GM18951 (cell line): Measurements from ENCODE around the gene HNRNPCL1.
"Not testable (repeated sequence)": the region's sequence is repeated elsewhere in the genome, so short reads cannot be mapped to it uniquely, and the experiment has no call there.

ENCODE experiments used
- POLR2A ChIP-seq: IDR thresholded peaks from 4 replicates; pipeline ENCODE4 v1.6.1; 2011; ENCODE audit warnings: mild to moderate bottlenecking; ENCODE audit not compliant: insufficient read length, insufficient read depth; ENCODE audit errors: extremely low read depth
- in situ Hi-C: fragments of 300-500 bp; cut with MboI; formaldehyde crosslinking; loops from one replicate; pipeline ENCODE4 v1.12.0; 2022; ENCODE audit warnings: low sequenced_read_pairs, mixed read lengths, inconsistent platforms; ENCODE audit not compliant: unreplicated experiment

HNRNPCL1 gene

GRCh38 chr1:12848620-12849019 lies at the start of gene HNRNPCL1:
Gene HNRNPCL1, minus strand, starts transcription at chr1:12848720. Its CDS starts 431 bp downstream, at chr1:12848289.
- in situ Hi-C loops: not testable (repeated sequence)

GRCh38 chr1:12898170-12898569 lies 49.6 kb upstream of the HNRNPCL1 start, which contains the start of gene PRAMEF10:
Gene PRAMEF10, minus strand, starts transcription at chr1:12898270. Its CDS starts 2,423 bp downstream, at chr1:12895847.
- in situ Hi-C loops: not testable (repeated sequence)

DNA sequence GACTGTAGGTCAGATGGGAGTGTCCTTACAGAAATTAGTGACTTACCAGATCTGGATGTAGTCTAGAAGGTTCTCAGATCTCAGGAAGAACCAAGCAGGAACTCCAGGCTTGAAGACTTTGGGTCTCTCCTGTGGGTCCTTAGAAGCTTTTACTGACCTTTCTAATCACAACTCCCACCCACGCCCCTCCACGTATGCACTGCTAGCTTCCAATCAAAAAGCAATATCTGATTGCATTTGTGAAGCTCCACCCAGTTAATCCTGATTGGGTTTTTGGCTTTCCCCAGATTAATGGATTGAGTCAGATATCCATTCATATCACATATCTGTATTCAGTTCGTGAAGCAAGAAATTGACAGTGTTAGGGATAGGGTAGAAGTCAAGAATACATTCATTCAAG lies 37.6 kb upstream of the HNRNPCL1 start, which contains the start of gene PRAMEF4:
TSS of gene PRAMEF4 (minus strand) at position 101 of the 400 bp plus-strand sequence. CDS start 2,807 bp downstream, outside the sequence.
- in situ Hi-C loops: not testable (repeated sequence)

DNA sequence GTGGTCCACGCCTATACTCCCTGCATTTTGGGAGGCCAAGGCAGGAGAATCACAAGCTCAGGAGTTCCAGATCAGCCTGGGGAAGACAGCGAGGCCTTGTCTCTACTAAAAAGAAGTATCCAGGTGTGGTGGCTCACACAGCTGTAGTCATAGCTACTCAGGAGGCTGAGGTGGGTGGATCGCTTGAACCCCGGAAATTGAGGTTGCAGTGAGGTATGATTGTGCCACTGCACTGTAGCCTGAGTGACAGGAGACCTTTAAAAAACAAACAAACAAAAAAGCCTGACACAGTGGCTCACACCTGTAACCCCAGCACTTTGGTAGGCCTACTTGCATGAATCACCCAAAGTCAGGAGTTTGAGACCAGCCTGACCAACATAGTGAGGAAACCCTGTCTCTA lies 29.9 kb upstream of the HNRNPCL1 start:
- in situ Hi-C loops: not testable (repeated sequence)

DNA sequence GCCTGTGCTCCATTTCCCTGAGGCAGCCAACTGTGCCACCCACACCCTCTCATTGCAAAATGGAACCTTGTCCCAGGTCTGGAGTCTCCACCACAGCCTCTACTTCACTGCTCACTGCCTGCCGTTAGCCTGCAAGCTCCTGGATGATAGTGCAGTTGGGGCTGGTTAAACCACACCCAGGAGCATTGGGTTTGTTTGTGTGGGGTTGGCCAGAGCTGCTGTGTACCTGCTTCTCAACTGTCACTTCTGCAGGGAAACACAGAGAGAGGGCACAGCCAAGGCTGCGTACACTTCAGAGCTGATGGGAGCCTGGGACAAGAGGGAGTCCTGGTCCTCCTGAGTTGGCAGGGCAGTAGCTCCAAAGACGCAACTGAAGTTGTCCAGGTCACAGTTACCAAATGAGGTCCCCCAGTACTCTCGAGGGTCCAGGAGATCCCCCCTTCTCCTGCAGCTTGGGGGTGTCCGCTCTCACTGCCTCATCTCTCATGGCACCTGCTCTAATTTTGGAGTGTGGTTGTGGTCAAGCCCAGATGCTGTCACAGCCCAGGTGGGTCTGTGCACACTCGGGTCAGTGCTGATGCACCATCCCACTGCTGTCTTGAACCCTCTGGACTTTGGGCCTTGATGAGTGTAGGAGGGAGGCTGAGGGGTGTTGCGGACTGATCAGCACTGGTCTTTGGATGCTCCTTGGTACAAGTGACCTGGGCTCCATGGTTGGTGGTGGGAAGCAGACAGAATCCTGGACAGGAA lies 14.8 kb upstream of the HNRNPCL1 start:
- in situ Hi-C loops: not testable (repeated sequence)

DNA sequence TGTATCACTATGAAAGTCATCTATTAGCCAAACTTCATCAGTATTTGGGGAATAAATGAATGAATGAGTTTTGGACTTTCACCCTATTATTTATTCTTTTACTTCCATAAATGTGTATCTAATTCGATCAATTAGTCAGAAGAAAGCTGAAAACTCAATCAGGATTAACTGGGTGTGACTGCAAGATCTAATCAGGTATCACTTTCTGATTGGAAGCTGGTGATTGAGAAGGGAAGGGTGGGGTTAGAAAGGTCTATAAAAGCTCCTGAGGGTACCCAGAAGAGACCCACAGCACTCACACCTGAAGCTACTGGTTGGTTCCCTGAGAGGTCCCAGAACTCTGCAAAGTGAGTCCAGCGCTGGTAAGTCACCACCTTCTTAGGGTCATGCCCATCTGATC lies 8.3 kb upstream of the HNRNPCL1 start, which contains the start of gene PRAMEF2:
TSS of gene PRAMEF2 (plus strand) at position 301 of the 400 bp plus-strand sequence. CDS start 1,924 bp downstream, outside the sequence.
- in situ Hi-C loops: not testable (repeated sequence)

DNA sequence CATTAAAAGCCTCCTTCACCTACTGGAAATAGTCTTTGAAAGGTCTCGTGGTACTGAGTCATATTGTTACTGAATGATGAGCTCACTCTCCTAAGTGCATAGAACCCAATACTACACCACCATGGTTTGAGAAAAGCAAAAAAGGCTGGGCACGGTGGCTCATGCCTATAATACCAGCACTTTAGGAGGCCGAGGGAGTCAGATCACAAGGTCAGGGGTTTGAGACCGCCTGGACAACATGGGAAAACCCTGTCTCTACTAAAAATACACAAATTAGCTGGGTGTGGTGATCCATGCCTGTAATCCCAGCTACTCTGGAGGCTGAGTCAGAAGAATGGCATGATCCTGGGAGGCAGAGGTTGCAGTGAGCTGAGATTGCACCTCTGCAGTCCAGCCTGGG lies 3.3 kb upstream of the HNRNPCL1 start:
- no peak for TF ChIP-seq POLR2A
- in situ Hi-C loops: no loop called here

GRCh38 chr1:12833251-12833650 lies 15.3 kb downstream of the HNRNPCL1 start:
- in situ Hi-C loops: not testable (repeated sequence)

DNA sequence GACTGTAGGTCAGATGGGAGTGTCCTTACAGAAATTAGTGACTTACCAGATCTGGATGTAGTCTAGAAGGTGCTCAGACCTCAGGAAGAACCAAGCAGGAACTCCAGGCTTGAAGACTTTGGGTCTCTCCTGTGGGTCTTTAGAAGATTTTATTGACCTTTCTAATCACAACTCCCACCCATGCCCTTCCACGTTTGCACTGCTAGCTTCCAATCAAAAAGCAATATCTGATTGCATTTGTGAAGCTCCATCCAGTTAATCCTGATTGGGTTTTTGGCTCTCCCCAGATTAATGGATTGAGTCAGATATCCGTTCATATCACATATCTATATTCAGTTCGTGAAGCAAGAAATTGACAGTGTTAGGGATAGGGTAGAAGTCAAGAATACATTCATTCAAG lies 17.2 kb downstream of the HNRNPCL1 start, which contains the start of gene PRAMEF11:
TSS of gene PRAMEF11 (minus strand) at position 101 of the 400 bp plus-strand sequence. CDS start 2,621 bp downstream, outside the sequence.
- in situ Hi-C loops: not testable (repeated sequence)

GRCh38 chr1:12819061-12819460 lies 29.5 kb downstream of the HNRNPCL1 start:
- in situ Hi-C loops: not testable (repeated sequence)

GRCh38 chr1:12811409-12811784 lies 37.1 kb downstream of the HNRNPCL1 start:
- in situ Hi-C loops: no loop called here
- no peak for TF ChIP-seq POLR2A

DNA sequence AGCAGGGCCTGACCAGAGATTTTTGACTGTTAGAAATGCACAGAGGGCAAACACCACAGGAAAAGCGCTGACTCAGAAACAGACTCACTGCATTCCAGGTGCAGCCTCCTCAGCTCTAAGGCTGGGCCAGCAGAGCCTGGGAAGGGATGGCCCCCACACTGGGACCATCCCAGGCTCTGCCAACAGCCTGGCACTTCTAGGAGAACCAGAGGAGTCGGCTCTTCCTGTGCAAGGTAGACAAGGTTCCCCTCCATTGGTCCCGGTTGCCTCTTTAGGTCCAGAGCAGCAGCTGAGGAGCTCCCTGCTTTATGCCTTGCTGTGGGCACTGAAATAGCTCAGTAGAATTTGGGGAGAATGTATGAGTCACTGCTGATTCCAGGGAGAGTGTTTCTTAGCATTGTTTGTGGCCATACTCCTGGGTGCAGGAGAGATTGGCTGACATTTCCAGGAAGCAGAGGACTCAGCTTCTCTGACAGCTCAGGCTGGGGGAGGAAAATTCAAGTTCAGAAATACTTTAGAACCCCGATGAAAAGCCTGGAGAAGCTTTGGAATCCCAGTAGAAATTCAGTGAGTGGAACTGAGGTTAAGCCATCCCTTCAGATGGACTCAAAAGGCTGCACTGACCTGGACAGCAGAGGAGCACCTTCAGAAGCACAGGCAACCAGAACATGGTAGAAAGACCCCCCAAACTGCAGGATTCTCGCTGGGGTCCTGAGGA lies 37.7 kb downstream of the HNRNPCL1 start:
- TF ChIP-seq POLR2A: no peak
- in situ Hi-C loops: no loop called here

DNA sequence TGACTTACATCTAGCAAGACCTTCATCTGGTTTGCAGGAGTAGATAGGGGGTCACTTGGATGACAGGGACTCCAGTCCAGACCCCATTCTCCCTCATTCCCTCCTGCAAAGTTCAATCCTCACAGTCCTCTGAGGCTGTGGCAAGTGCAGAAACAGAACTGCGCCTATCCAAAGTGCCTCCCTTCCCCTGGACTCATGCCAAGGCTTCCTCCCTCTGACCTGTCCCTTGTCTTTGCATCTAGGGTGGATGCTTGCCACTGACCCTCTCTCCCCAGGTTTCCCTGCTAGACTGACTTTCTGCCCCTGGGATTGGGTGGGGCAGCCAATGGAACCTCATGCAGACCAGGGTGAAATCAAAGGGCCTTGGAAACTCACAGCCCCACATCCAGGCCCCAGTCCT lies 38.6 kb downstream of the HNRNPCL1 start:
- TF ChIP-seq POLR2A: no peak
- in situ Hi-C loops: no loop called here

GRCh38 chr1:12799730-12800129 lies 48.8 kb downstream of the HNRNPCL1 start:
- no peak for TF ChIP-seq POLR2A
- in situ Hi-C loops: no loop called here

GRCh38 chr1:12798911-12799310 lies 49.6 kb downstream of the HNRNPCL1 start:
- no peak for TF ChIP-seq POLR2A
- in situ Hi-C loops: no loop called here
